Breast epithelium (tissue), 3 donors: ENCODE measurements around the gene POLE3.

Experiments
- CTCF ChIP-seq, 3 donors: fragments of 450-650 bp; IDR thresholded peaks; one replicate each; pipeline ENCODE4 v1.5.1; 2016 to 2017; ENCODE audit warnings: antibody characterized with exemption in 3 of 3, mild to moderate bottlenecking in 3 of 3, moderate library complexity in 3 of 3
- POLR2AphosphoS5 ChIP-seq, 3 donors: sonication (generic); formaldehyde crosslinking; IDR thresholded peaks; one replicate each; pipeline ENCODE4 v1.6.1; 2017; ENCODE audit warnings: antibody characterized with exemption in 3 of 3

DNA sequence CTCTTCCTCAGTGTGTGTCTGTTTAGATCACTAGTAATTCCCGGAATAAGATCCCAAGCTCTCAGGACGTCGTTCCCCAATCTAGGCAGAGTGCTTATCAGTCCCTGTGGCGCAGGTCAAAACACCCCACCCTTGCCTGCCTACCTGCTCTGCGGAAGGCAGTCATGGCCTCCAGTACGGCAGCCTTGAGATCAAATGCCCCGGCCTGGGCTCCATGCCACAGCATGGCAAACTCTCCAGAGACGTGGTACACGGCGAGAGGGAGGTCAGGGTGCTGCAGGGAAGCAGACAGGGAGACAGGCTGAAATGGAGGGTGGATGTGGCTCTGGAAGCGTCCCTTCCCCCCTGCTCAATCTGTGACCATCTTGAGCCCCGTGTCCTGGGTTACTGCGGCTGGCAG is 21.6 kb downstream of the POLE3 start:
- TF ChIP-seq POLR2AphosphoS5 (IDR thresholded peaks at IDR 0.05) (no peak), CTCF (IDR thresholded peaks at IDR 0.05) (no peak)
